Type B pancreatic cell (in vitro differentiated cells): ENCODE results near the gene C2CD4A. TPM values are rescaled to one million over a fixed set of nuclear protein-coding genes. Genes with fewer than 3 reads are reported as not detected.

Source experiments
- DNase-seq: peaks from one replicate; pipeline ENCODE4 v3.0.0; 2021; ENCODE audit warnings: mixed read lengths; ENCODE audit not compliant: unreplicated experiment; ENCODE audit errors: extremely low spot score
- H3K27ac Mint-ChIP-seq: 2 replicates; pipeline ENCODE4 v1.8.0; 2021; ENCODE audit warnings: mild to moderate bottlenecking, mixed read lengths
- H3K27me3 Mint-ChIP-seq: 2 replicates; pipeline ENCODE4 v1.8.0; 2021; ENCODE audit warnings: mixed read lengths
- H3K36me3 Mint-ChIP-seq: 2 replicates; pipeline ENCODE4 v1.8.0; 2021; ENCODE audit warnings: mixed read lengths
- H3K4me1 Mint-ChIP-seq: one replicate; pipeline ENCODE4 v1.8.0; 2021; ENCODE audit warnings: mixed read lengths; ENCODE audit not compliant: unreplicated experiment
- H3K4me3 Mint-ChIP-seq: 2 replicates; pipeline ENCODE4 v1.8.0; 2021; ENCODE audit warnings: mild to moderate bottlenecking, mixed read lengths
- H3K9me3 Mint-ChIP-seq: 2 replicates; pipeline ENCODE4 v1.8.0; 2021; ENCODE audit warnings: mixed read lengths
- CTCF ChIP-seq: fragments of 200-600 bp; sonication (generic); conservative IDR thresholded peaks from 2 replicates; pipeline ENCODE4 v1.5.0; 2021; ENCODE audit warnings: antibody characterized with exemption, mild to moderate bottlenecking
- total RNA-seq: library from RNA; stranded (reverse); gene quantifications from 2 replicates; pipeline ENCODE4 v1.2.1, GENCODE V29; 2021; ENCODE audit warnings: low replicate concordance

The C2CD4A gene
- total RNA-seq, 1 donor from 2014 or later, result 1.7 TPM

GRCh38 chr15:62105266-62105665 is 38.5 kb downstream of the C2CD4A start:
- H3K9me3 Mint-ChIP-seq, result no peaks in the 10 kb centered on the region
- H3K4me1 Mint-ChIP-seq, result peaks cover 4% of the 10 kb centered on the region
- H3K4me3 Mint-ChIP-seq, result no peak overlapping the region
- DNase-seq, result no peak
- TF ChIP-seq CTCF, result no peak
- no peak overlapping the region for H3K27ac Mint-ChIP-seq
- H3K27me3 Mint-ChIP-seq, result no peaks in the 10 kb centered on the region
- no peaks in the 10 kb centered on the region for H3K36me3 Mint-ChIP-seq

- Mint-ChIP-seq H3K27ac (no peak overlapping the region), H3K4me1 (peaks cover 13% of the 10 kb centered on the region), H3K27me3 (no peaks in the 10 kb centered on the region), H3K4me3 (no peak overlapping the region), H3K36me3 (no peaks in the 10 kb centered on the region), H3K9me3 (no peaks in the 10 kb centered on the region)
- no peak for DNase-seq
- TF ChIP-seq CTCF, result no peak
These were observed 39.3 kb downstream of the C2CD4A start for GRCh38 chr15:62106096-62106495.

GRCh38 chr15:62107571-62108121 is 40.9 kb downstream of the C2CD4A start:
- H3K4me3 Mint-ChIP-seq, result no peak overlapping the region
- H3K27ac Mint-ChIP-seq, result peak overlapping the region; percentile 29
- H3K27me3 Mint-ChIP-seq, result no peaks in the 10 kb centered on the region
- DNase-seq, result no peak
- no peaks in the 10 kb centered on the region for H3K36me3 Mint-ChIP-seq
- peaks cover 13% of the 10 kb centered on the region for H3K4me1 Mint-ChIP-seq
- TF ChIP-seq CTCF, result no peak
- no peaks in the 10 kb centered on the region for H3K9me3 Mint-ChIP-seq

- Mint-ChIP-seq H3K9me3 (no peaks in the 10 kb centered on the region), H3K4me3 (no peak overlapping the region), H3K27me3 (peaks cover 3% of the 10 kb centered on the region), H3K4me1 (peaks cover 19% of the 10 kb centered on the region), H3K27ac (no peak overlapping the region), H3K36me3 (no peaks in the 10 kb centered on the region)
- no peak for TF ChIP-seq CTCF
- no peak for DNase-seq
These were observed 41.6 kb downstream of the C2CD4A start for GRCh38 chr15:62108411-62108810.

GRCh38 chr15:62109437-62109836 is 42.7 kb downstream of the C2CD4A start:
- no peak overlapping the region for H3K27ac Mint-ChIP-seq
- TF ChIP-seq CTCF, result no peak
- no peaks in the 10 kb centered on the region for H3K36me3 Mint-ChIP-seq

More at GRCh38 chr15:62109437-62109836, 42.7 kb downstream of the C2CD4A start:
- no peak for DNase-seq
- H3K27me3 Mint-ChIP-seq, result peaks cover 3% of the 10 kb centered on the region
- H3K4me1 Mint-ChIP-seq, result peaks cover 20% of the 10 kb centered on the region
- H3K9me3 Mint-ChIP-seq, result no peaks in the 10 kb centered on the region
- no peak overlapping the region for H3K4me3 Mint-ChIP-seq
